Testis (tissue), 3 donors: ENCODE data around the gene LIMS2. TPM values are rescaled to one million over a fixed set of nuclear protein-coding genes. Genes with fewer than 3 reads are reported as not detected.

Experiments used
- DNase-seq: peaks from one replicate; pipeline ENCODE4 v3.0.0-alpha.2; 2019
- H3K27ac ChIP-seq, 2 donors: fragments of 200-600 bp; sonication (generic); one replicate each; pipeline ENCODE4 v1.5.1; 2019
- H3K27me3 ChIP-seq: fragments of 200-600 bp; sonication (generic); one replicate; pipeline ENCODE4 v1.5.1; 2019
- H3K36me3 ChIP-seq: fragments of 200-600 bp; sonication (generic); one replicate; pipeline ENCODE4 v1.5.1; 2017; ENCODE audit warnings: low read depth; ENCODE audit errors: missing control alignments
- H3K4me1 ChIP-seq: fragments of 200-600 bp; sonication (generic); one replicate; pipeline ENCODE4 v1.5.1; 2019
- H3K4me3 ChIP-seq, 2 donors: fragments of 200-600 bp; sonication (generic); one replicate each; pipeline ENCODE4 v1.5.1; 2017 to 2019
- H3K9me3 ChIP-seq: fragments of 200-600 bp; sonication (generic); one replicate; pipeline ENCODE4 v1.5.1; 2017
- POLR2A ChIP-seq: fragments of 450-650 bp; IDR thresholded peaks from one replicate; pipeline ENCODE4 v1.6.1; 2017; ENCODE audit warnings: antibody characterized with exemption, mild to moderate bottlenecking, moderate library complexity
- WGBS, 2 donors: methylation state at CpG; one replicate each; pipeline ENCODE4 v1.1.5; 2018; 5-methylcytosine and 5-hydroxymethylcytosine counted together
- intact Hi-C: fragments of 100-400 bp; cut with DNase I; formaldehyde crosslinking; loops from one replicate; pipeline ENCODE4 v1.15.1; 2023; ENCODE audit warnings: low total_unique reads
- polyA plus RNA-seq: library from polyadenylated mRNA; stranded (reverse); fragments of 350-450 nt; fragmentation: Illumina TruSeq; extraction: RNeasy Lipid Tissue Mini Kit (QIAGEN cat#74804); gene quantifications from one replicate; pipeline ENCODE4 v1.2.3, GENCODE V29; 2014; ENCODE audit warnings: low read depth, low replicate concordance; ENCODE audit not compliant: insufficient read depth
- total RNA-seq, 2 donors: library from RNA; depleted of rRNA; stranded (reverse); fragments of >200 nt; gene quantifications; one replicate each; pipeline ENCODE4 v1.2.3, GENCODE V29; 2016
- TF ChIP-seq, protein P1 (sequence below), 3 experiments: fragments of 450-650 bp in 2 of 3; fragments of 200-600 bp in 1 of 3; sonication (generic) in 1 of 3; IDR thresholded peaks; one replicate each; pipeline ENCODE4 v1.5.1; 2016 to 2019; ENCODE audit warnings: antibody characterized with exemption in 3 of 3, mild to moderate bottlenecking in 2 of 3, moderate library complexity in 1 of 3

Gene LIMS2
- total and polyA plus RNA-seq, 3 donors from 2014 or later = 19.0 to 23.6 (median 19.3) TPM

DNA sequence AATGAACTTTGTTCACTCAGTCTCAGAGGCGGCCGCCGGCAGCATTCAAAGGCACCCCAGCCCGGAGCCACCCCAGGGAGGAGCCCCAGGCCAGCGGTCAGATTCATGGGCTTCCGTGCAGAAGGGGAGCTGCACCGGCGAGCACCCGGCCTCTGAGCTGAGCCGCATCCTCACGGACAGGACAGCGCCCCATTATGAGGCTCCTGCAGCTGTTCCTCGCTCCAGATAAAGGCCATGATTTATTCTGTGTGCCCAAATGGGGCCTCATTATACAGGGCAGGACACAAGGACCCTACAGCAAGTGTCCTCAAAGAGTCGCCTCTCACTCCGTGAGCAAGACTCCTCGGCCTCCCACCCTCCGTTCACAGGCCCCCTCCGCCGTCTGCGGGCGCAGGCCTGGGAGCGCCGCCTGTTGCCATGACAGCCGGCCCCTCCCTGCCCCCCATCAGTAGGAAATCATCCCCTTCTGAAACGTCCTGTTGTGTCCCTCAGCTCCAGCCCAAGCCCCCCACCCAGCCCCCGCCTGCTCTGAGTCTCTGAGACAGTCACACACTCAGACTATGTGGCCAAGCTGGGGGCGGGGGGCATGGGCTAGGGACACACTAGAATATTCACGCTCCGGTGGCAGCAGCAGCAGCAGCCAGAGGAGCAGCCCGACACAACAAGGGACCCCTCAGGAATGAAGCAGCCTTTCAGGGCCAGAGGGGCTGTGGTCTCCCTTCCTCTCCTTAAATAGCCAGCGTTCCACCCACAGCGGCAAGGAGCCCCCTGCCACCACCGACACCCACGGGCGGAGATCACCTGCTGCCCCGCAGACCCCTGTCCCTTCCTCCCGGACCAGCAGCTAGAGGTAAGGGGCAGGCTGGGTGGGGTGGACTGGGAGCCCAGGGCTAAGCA, 29.7 kb downstream of the LIMS2 start, which contains the start of gene GPR17:
GPR17 (plus strand) TSS at position 759 of the 897 bp plus-strand sequence. CDS start 4,583 bp downstream, outside the sequence.
- intact Hi-C loops = no loop called here
- no peak within 1 kb of the TSS for H3K27ac ChIP-seq
- no peaks in the 10 kb centered on the region for H3K27me3 ChIP-seq
- no peaks in the 10 kb centered on the region for H3K36me3 ChIP-seq
- TF ChIP-seq POLR2A = no peak
- TF ChIP-seq, protein P1, sequence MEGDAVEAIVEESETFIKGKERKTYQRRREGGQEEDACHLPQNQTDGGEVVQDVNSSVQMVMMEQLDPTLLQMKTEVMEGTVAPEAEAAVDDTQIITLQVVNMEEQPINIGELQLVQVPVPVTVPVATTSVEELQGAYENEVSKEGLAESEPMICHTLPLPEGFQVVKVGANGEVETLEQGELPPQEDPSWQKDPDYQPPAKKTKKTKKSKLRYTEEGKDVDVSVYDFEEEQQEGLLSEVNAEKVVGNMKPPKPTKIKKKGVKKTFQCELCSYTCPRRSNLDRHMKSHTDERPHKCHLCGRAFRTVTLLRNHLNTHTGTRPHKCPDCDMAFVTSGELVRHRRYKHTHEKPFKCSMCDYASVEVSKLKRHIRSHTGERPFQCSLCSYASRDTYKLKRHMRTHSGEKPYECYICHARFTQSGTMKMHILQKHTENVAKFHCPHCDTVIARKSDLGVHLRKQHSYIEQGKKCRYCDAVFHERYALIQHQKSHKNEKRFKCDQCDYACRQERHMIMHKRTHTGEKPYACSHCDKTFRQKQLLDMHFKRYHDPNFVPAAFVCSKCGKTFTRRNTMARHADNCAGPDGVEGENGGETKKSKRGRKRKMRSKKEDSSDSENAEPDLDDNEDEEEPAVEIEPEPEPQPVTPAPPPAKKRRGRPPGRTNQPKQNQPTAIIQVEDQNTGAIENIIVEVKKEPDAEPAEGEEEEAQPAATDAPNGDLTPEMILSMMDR (IDR thresholded peaks at IDR 0.05) = no peak
- WGBS, 2 donors = 88 to 96% methylated on average over 26 to 37 of the region's 37 CpGs
- H3K4me3 ChIP-seq = no peak within 1 kb of the TSS
- no peaks in the 10 kb centered on the region for H3K9me3 ChIP-seq
- no peak for DNase-seq
- peaks cover 10% of the 10 kb centered on the region for H3K4me1 ChIP-seq

DNA sequence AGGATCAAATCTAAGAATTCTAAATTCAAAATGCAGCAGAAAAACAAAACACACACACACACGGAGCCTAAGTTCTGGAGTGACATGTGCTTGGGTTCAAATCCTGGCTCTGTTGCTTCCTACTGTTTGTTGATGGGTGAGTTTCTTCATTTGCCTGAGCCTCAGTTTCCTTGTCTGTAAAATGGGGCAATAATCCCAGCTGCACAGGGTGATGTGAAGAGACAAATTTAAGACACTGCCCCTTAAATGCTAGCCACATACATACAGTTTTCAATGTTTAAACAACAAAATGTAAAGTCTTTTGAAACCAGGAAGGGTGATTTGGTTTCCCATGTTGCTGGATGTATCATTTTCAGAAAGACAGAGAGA, 30.3 kb downstream of the LIMS2 start:
- 76 to 100% methylated on average over 1 of the region's 1 CpG for WGBS, 2 donors
- intact Hi-C loops = no loop called here
- H3K27me3 ChIP-seq = no peaks in the 10 kb centered on the region
- no peak for DNase-seq
- H3K4me1 ChIP-seq = peaks cover 5% of the 10 kb centered on the region
- TF ChIP-seq, protein P1 (IDR thresholded peaks at IDR 0.05) = no peak
- TF ChIP-seq POLR2A = no peak
- no peaks in the 10 kb centered on the region for H3K9me3 ChIP-seq
- no peaks in the 10 kb centered on the region for H3K36me3 ChIP-seq
- H3K27ac ChIP-seq = no peak overlapping the region
- H3K4me3 ChIP-seq = no peak overlapping the region

DNA sequence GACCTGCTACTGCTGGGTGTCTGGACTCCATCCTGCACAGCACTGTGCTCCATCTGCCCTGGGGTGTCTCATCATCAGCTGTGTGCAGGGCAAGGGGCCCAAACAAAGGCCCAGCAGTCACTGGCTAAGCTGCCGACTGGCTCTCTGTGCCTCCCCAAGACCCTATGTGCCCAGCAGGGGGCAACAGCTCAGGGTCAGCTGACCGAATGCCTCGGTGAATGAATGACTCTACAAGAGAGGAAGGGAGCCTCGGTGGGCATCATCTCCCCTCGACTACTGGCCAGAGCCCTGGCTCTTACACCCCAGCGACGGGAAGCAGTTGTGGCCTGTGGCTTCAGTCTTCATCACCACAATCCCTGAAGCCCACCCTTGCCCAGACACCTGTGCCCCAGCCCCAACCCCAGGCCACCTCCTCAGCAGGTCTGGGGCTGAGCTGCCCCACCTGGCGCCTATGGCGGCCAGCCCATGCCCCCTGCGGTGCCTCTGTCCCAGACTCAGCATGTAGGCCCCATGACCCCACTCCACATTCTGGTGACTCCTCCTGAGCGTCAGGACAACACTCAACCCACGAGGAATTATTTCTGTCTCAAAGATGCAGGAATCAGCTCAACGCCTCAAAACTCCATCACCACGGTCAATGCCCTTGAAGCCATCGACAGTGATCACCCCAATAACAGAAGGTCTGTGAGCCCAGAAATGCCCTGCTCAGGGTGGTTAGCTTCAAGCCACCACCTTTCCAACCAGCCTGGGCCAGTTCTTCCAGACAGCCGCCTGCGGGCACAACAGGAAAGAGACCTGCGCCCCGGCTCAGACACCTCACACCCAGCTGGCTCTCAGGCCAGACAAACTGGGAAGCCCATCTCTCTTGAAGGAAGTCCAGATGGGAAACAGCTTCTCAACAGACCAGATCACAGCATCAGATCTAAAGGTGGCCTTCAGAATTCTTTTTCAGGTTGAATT, 31.0 kb downstream of the LIMS2 start:
- Histone ChIP-seq H3K27ac (no peak overlapping the region), H3K36me3 (no peaks in the 10 kb centered on the region), H3K9me3 (no peaks in the 10 kb centered on the region), H3K4me1 (no peaks in the 10 kb centered on the region), H3K4me3 (no peak overlapping the region), H3K27me3 (no peaks in the 10 kb centered on the region)
- intact Hi-C loops = no loop called here
- WGBS, 2 donors = 92 to 97% methylated on average over 11 to 19 of the region's 19 CpGs
- no peak for DNase-seq
- TF ChIP-seq, protein P1 (IDR thresholded peaks at IDR 0.05) = no peak
- TF ChIP-seq POLR2A = no peak

DNA sequence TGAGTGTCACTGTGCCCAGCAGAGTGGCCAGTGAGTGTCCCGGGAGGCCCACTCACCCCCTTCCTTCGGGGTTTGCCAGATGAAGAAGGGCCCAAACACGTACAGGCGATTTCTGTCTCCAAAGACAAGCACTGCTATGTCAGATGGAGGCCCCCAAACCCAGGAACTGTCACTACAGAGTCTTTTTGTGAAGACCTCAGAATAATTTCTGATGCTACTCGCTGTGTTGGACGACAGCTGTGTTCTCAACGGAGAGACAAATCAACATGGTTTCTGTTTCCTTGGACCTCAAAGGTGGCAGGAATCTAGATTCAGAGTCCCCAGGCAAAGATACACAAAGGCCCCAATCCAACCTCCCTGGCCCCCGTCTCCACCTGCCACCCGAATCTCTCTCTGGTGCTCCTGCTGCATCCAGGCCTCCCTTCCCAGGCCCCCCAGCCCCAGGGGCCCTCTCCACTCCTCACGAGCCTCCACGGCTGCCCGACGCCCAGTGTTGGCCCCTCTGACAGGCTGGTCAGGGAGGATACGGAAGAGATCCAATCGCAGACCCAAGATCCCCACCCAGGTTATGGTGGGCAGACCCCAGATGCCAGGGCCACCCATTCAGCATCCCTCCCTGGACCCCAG, 31.8 kb downstream of the LIMS2 start:
- H3K36me3 ChIP-seq = no peaks in the 10 kb centered on the region
- no peaks in the 10 kb centered on the region for H3K9me3 ChIP-seq

More for the DNA sequence above, 31.8 kb downstream of the LIMS2 start:
- no peak overlapping the region for H3K4me3 ChIP-seq
- H3K27me3 ChIP-seq = no peaks in the 10 kb centered on the region
- intact Hi-C loops = no loop called here
- no peak overlapping the region for H3K27ac ChIP-seq
- DNase-seq = no peak
- 93 to 94% methylated on average over 15 of the region's 15 CpGs for WGBS, 2 donors
- no peaks in the 10 kb centered on the region for H3K4me1 ChIP-seq
- TF ChIP-seq, protein P1 (IDR thresholded peaks at IDR 0.05) = no peak
- TF ChIP-seq POLR2A = no peak
